Astrocyte (in vitro differentiated cells and primary cell): ENCODE results near the gene SLC16A6.

Source experiments
- CTCF ChIP-seq: IDR thresholded peaks from 2 replicates; pipeline ENCODE4 v1.5.1; 2011; ENCODE audit warnings: low read depth, mild to moderate bottlenecking, inconsistent platforms, low read length, moderate library complexity; ENCODE audit not compliant: insufficient read depth
- EZH2 ChIP-seq: IDR thresholded peaks from 2 replicates; pipeline ENCODE4 v1.6.1; 2012; ENCODE audit warnings: mild to moderate bottlenecking, low read length, inconsistent platforms; ENCODE audit not compliant: insufficient read depth

- no peak for TF ChIP-seq CTCF
- no peak for TF ChIP-seq EZH2
Observed at GRCh38 chr17:68248199-68248825, 42.6 kb downstream of the SLC16A6 start.
